PC-9 (cell line): ENCODE measurements around the gene SNX5. TPM values are rescaled to one million over a fixed set of nuclear protein-coding genes. Genes with fewer than 3 reads are reported as not detected.

Experiments
- BruUV-seq: library from RNA; stranded (reverse); fragments of 400-500 nt; replicated peaks from 2 replicates; lab custom pipeline; 2021; lab: Mats Ljungman, UMichigan
- CTCF ChIA-PET: fragments of 300-600 bp; sonication (Branson Sonifier 250); formaldehyde crosslinking; loops from one replicate; lab custom pipeline; 2022; ENCODE audit warnings: antibody characterized with exemption; lab: Charles Lee
- POLR2A ChIA-PET: fragments of 300-600 bp; sonication (Branson Sonifier 250); formaldehyde crosslinking; loops from one replicate; lab custom pipeline; 2022; ENCODE audit warnings: antibody characterized with exemption; ENCODE audit not compliant: unreplicated experiment; lab: Charles Lee
- DNase-seq, 2 experiments: peaks; one replicate each; pipeline versions ENCODE4 v3.0.0 to v3.0.0-alpha.2; 2015 to 2022; ENCODE audit warnings: mixed read lengths in 1 of 2
- H2AFZ ChIP-seq: fragments of 200-600 bp; sonication (generic); 2 replicates; pipeline ENCODE4 v1.8.1; 2017; ENCODE audit warnings: antibody characterized with exemption
- H3F3A ChIP-seq: fragments of 200-600 bp; sonication (generic); 2 replicates; pipeline ENCODE4 v1.8.1; 2017; ENCODE audit warnings: antibody characterized with exemption, mild to moderate bottlenecking, low read depth; ENCODE audit not compliant: insufficient read depth
- H3K27ac ChIP-seq: fragments of 200-600 bp; sonication (generic); 2 replicates; pipeline ENCODE4 v1.6.1; 2016; ENCODE audit warnings: mixed run types
- H3K27me3 ChIP-seq: fragments of 200-600 bp; sonication (generic); 2 replicates; pipeline ENCODE4 v1.6.1; 2016; ENCODE audit warnings: low read depth, mixed run types; ENCODE audit not compliant: insufficient read depth
- H3K36me3 ChIP-seq: fragments of 200-600 bp; sonication (generic); 2 replicates; pipeline ENCODE4 v1.6.1; 2016; ENCODE audit warnings: low read depth, mixed run types
- H3K4me1 ChIP-seq: fragments of 200-600 bp; sonication (generic); replicated peaks from 2 replicates; pipeline ENCODE4 v1.6.1; 2016; ENCODE audit warnings: mixed run types; ENCODE audit not compliant: insufficient read depth
- H3K4me2 ChIP-seq: fragments of 200-600 bp; sonication (generic); 2 replicates; pipeline ENCODE4 v1.6.1; 2017; ENCODE audit warnings: mixed run types
- H3K4me3 ChIP-seq: fragments of 200-600 bp; sonication (generic); 2 replicates; pipeline ENCODE4 v1.6.1; 2016; ENCODE audit warnings: mixed run types
- H3K79me2 ChIP-seq: fragments of 200-600 bp; sonication (generic); 2 replicates; pipeline ENCODE4 v1.6.1; 2017; ENCODE audit warnings: low read depth, mixed run types
- H3K9me2 ChIP-seq: fragments of 200-600 bp; sonication (generic); 2 replicates; pipeline ENCODE4 v1.8.1; 2017; ENCODE audit warnings: mild to moderate bottlenecking; ENCODE audit not compliant: insufficient read depth
- H3K9me3 ChIP-seq: fragments of 200-600 bp; sonication (generic); 2 replicates; pipeline ENCODE4 v1.8.1; 2016; ENCODE audit warnings: low read depth; ENCODE audit not compliant: insufficient read depth
- H4K20me1 ChIP-seq: fragments of 200-600 bp; sonication (generic); 2 replicates; pipeline ENCODE4 v1.8.1; 2017; ENCODE audit not compliant: insufficient read depth
- EZH2 ChIP-seq: fragments of 200-600 bp; sonication (generic); IDR thresholded peaks from 2 replicates; pipeline ENCODE4 v1.8.0; 2017; ENCODE audit warnings: antibody characterized with exemption, low read depth
- intact Hi-C: fragments of 100-400 bp; cut with micrococcal nuclease; formaldehyde crosslinking; loops from one replicate; pipeline ENCODE4 v1.10.0; 2022; ENCODE audit not compliant: unreplicated experiment
- total RNA-seq: library from RNA; stranded (reverse); gene quantifications from 2 replicates; pipeline ENCODE4 v1.2.3, GENCODE V29; 2021
- TF ChIP-seq, protein P1 (sequence below): fragments of 200-600 bp; sonication (generic); conservative IDR thresholded peaks from 2 replicates; pipeline ENCODE4 v1.6.1; 2017; ENCODE audit warnings: mixed run types, antibody characterized with exemption, mild to moderate bottlenecking, moderate library complexity

Gene SNX5
- total RNA-seq, 1 experiment from 2014 or later = 116 TPM

DNA sequence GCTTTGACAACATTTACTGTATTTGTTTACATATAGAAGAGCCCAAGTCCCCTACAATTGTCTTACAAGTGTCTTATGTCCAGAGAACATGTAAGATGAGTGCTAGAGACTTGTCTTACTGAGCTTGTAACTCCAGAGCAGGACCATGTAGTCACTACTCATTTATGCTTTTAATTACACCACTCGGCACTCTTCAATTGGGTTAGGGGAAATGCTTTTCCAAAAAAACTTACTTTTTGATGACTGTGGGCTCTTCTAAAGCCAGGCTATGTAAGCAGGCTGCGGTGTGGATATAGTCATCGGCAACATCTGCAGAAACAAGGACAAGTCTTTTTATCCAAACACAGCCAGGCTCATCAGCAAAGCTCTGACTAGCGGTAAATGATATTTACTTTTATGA lies 18.7 kb downstream of the SNX5 start:
- Histone ChIP-seq H3K36me3 (peaks cover 89% of the 10 kb centered on the region), H3K79me2 (peaks cover 27% of the 10 kb centered on the region), H2AFZ (no peak overlapping the region), H4K20me1 (peaks cover 64% of the 10 kb centered on the region), H3K9me2 (no peaks in the 10 kb centered on the region), H3K9me3 (no peaks in the 10 kb centered on the region), H3K4me1 (no peaks in the 10 kb centered on the region), H3K4me3 (no peak overlapping the region), H3K27ac (no peak overlapping the region), H3K4me2 (no peak overlapping the region), H3F3A (peaks cover 49% of the 10 kb centered on the region), H3K27me3 (no peaks in the 10 kb centered on the region)
- ChIA-PET POLR2A (no interaction called here), CTCF (no interaction called here)
- intact Hi-C loops = no loop called here
- BruUV-seq = no TSS peak
- TF ChIP-seq, protein P1, sequence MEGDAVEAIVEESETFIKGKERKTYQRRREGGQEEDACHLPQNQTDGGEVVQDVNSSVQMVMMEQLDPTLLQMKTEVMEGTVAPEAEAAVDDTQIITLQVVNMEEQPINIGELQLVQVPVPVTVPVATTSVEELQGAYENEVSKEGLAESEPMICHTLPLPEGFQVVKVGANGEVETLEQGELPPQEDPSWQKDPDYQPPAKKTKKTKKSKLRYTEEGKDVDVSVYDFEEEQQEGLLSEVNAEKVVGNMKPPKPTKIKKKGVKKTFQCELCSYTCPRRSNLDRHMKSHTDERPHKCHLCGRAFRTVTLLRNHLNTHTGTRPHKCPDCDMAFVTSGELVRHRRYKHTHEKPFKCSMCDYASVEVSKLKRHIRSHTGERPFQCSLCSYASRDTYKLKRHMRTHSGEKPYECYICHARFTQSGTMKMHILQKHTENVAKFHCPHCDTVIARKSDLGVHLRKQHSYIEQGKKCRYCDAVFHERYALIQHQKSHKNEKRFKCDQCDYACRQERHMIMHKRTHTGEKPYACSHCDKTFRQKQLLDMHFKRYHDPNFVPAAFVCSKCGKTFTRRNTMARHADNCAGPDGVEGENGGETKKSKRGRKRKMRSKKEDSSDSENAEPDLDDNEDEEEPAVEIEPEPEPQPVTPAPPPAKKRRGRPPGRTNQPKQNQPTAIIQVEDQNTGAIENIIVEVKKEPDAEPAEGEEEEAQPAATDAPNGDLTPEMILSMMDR = no peak
- TF ChIP-seq EZH2 = no peak
- DNase-seq = no peak

GRCh38 chr20:17948442-17948841 lies 20.2 kb downstream of the SNX5 start:
- POLR2A ChIA-PET = interaction anchor here (0.7 kb wide), 1 partner anchor 284 kb away, joined by 5 read pairs; no protein-coding TSS in a partner anchor
- no peaks in the 10 kb centered on the region for H3K27me3 ChIP-seq
- H3K4me3 ChIP-seq = no peak overlapping the region
- peaks cover 89% of the 10 kb centered on the region for H3K36me3 ChIP-seq
- peaks cover 61% of the 10 kb centered on the region for H3F3A ChIP-seq
- H4K20me1 ChIP-seq = peaks cover 50% of the 10 kb centered on the region
- intact Hi-C loops = no loop called here
- peaks cover 13% of the 10 kb centered on the region for H3K79me2 ChIP-seq
- H3K27ac ChIP-seq = no peak overlapping the region
- no peaks in the 10 kb centered on the region for H3K9me2 ChIP-seq
- H3K9me3 ChIP-seq = no peaks in the 10 kb centered on the region
- no TSS peak for BruUV-seq
- CTCF ChIA-PET = no interaction called here
- no peak for DNase-seq
- H2AFZ ChIP-seq = no peak overlapping the region
- TF ChIP-seq, protein P1 = no peak
- no peak for TF ChIP-seq EZH2
- no peaks in the 10 kb centered on the region for H3K4me1 ChIP-seq
- no peak overlapping the region for H3K4me2 ChIP-seq

DNA sequence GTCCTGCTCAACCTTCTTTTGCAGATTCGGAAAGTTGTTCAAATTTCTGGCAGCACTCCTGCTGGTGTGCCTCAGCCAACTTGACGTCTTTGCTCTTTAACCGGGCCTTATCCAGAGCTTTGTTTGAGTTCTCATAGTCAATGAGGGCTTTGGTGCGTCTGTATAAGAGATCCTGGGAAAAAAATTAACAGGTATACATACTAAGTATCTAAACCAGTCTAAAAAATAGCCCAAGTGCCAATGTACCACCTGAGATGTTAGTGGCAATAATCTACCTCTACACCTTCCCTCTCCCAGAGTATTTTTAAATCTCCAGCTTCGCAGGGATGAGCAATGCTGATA lies 21.1 kb downstream of the SNX5 start:
- Histone ChIP-seq H3K79me2 (peaks cover 3% of the 10 kb centered on the region), H4K20me1 (peaks cover 50% of the 10 kb centered on the region), H3K9me2 (no peaks in the 10 kb centered on the region), H3K9me3 (no peaks in the 10 kb centered on the region), H2AFZ (no peak overlapping the region), H3K36me3 (peaks cover 89% of the 10 kb centered on the region), H3K27ac (no peak overlapping the region), H3K4me1 (no peaks in the 10 kb centered on the region), H3F3A (peaks cover 68% of the 10 kb centered on the region), H3K27me3 (no peaks in the 10 kb centered on the region), H3K4me3 (no peak overlapping the region), H3K4me2 (no peak overlapping the region)
- BruUV-seq = no TSS peak
- no peak for DNase-seq
- ChIA-PET CTCF (no interaction called here), POLR2A (no interaction called here)
- no peak for TF ChIP-seq EZH2
- TF ChIP-seq, protein P1 = no peak
- intact Hi-C loops = no loop called here
